ENCODE data around the gene LHB. TPM values are rescaled to one million over a fixed set of nuclear protein-coding genes. Genes with fewer than 3 reads are reported as not detected.

LHB gene
- total RNA-seq, 1 donor = not detected

DNA sequence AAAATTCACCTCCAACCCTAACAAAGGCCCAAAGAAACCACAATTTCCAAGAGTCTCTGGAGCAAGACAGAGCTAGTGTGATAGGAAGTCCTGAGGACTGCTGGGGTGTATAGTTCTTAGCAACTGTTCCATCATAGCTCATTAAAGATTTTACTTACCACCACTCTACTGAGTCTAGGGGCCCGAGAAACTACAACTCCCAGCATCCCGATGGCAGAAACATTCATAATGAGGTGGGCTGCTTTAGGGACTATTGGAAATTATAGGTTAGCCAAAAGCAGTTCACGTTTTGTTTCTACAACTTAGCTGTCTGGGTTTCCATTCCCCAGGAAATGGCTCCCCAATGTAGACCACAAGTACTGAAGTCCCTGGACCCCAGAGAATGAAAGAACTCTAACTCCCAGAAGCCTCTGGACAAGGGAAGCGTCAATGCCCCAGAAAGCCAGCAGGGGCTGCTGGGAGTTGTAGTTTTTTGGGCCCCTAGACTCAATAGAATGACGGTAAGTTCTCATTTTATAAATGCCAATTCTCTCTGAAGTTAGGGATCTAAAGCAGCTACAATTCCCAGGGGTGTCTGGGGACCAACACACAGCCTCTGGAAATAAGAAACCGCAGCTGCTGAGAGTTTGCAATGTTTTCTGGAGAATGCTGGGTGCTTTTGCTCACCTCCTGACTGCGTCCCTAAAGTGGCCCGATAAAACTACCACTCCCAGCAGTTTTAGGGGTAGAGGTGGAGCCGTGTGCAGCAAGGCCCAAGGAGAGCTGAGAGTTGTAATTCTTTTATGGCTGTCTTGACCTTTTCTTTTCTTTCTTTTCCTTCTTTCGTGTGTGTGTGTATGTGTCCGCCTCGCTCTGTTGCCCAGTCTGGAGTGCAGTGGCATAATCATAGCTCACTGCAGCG is 40.7 kb downstream of the LHB start:
- no peak overlapping the region for H3K4me3 ChIP-seq (ENCODE audit: low read depth, low read length)
- TF ChIP-seq CTCF (IDR thresholded peaks at IDR 0.05; ENCODE audit: insufficient read depth, low read depth, low read length) = peak; percentile 18
- DNase-seq (ENCODE audit: low read depth) = no peak

DNA sequence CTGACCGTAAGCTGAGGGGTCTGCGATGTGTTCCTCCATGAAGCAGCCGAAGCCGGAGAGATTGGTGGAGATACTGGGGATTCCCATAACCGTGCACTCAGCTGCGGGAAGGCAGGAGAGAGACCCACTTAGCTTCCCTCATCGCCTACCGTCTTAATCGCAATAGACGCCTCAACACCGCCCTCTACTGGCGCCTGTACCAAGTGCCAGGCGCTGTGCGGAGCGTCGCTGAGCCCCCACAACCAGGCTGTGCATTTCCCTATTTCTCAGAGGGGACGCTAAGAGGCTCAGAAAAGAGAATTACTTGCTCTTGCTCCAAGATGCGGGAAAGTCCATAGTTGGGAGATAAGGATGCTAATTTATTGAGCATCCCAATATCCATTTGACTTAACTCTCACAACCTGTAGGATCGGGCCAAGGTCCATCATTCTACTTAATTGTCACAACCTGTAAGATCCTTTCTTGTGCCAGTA is 45.9 kb downstream of the LHB start:
- no peak overlapping the region for H3K4me3 ChIP-seq (ENCODE audit: low read depth, low read length)
- peak; percentile 84 for DNase-seq (ENCODE audit: low read depth)
- TF ChIP-seq CTCF (IDR thresholded peaks at IDR 0.05; ENCODE audit: insufficient read depth, low read depth, low read length) = peak; percentile 94

GRCh38 chr19:48970139-48970766 is 46.6 kb downstream of the LHB start:
- no peak overlapping the region for H3K4me3 ChIP-seq (ENCODE audit: low read depth, low read length)
- no peak for DNase-seq (ENCODE audit: low read depth)
- no peak for TF ChIP-seq CTCF (IDR thresholded peaks at IDR 0.05; ENCODE audit: insufficient read depth, low read depth, low read length)

DNA sequence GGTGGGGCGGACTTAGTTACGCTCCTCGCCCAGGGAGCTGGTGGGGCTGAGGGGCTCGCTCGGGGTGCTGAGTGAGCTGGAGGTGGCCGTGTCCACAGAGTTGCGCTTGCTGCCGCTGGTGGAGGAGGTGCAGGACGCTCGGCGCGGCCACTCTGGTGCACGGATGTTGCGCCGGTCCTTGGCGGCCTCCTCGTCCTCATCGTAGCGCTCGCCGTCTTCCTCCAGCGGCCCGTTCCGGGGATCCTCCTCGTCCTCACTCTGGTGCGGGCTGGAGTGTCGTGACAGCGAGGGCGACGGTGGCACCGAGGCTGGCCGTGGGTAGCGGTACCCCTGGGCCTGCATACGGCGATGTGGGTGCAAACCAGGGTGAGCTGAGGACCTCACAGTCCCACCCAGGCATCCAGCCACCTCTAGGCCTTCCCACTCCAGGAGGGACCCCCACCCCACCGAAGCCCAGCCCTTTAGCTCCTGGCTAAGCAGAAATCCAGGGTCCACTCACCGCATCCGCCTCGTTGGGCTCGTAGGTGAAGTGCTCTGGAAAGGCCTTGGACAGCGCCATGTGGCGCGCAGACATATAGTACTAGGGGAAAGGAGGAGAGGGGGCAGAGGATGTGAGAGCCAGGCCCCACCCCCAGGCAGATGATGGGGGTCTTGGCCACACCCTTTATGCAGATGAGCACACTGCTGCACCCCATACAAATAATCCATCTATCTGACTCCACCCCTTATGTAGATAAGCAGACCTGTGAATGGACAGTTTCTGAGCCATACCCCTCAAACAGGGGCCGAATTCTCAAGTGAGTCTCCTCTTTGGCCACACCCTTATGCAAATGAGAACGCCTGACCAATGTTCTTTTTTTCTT is 47.4 kb downstream of the LHB start:
- no peak overlapping the region for H3K4me3 ChIP-seq (ENCODE audit: low read depth, low read length)
- TF ChIP-seq CTCF (IDR thresholded peaks at IDR 0.05; ENCODE audit: insufficient read depth, low read depth, low read length) = no peak
- no peak for DNase-seq (ENCODE audit: low read depth)

- no peak overlapping the region for H3K4me3 ChIP-seq (ENCODE audit: low read depth, low read length)
- DNase-seq (ENCODE audit: low read depth) = no peak
- TF ChIP-seq CTCF (IDR thresholded peaks at IDR 0.05; ENCODE audit: insufficient read depth, low read depth, low read length) = no peak
These were observed 48.1 kb downstream of the LHB start for GRCh38 chr19:48968813-48969218.

DNA sequence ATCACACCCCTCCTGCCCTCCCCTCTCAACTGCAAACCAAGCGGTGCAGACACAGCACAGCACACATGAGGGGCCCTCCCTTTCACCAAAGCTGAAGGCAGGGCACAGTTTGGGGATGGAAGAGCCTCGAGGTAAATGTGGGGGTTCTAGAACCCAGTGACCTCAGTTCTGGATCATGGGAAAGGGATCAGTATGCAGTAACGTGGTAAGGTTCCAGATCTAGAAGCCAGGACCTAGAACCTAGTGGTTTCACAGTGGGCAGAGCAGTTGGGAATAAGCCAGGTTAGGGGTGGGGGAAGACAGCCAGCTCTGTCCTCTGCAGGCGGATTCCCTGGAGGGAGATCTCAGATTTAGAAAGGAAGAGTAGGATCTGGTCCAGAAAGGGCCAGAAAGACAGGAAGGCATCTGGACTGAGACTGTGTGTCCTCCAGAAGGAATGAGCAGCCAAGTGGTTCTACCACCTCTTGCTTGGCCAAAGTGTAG is 48.7 kb downstream of the LHB start:
- DNase-seq (ENCODE audit: low read depth) = no peak
- no peak overlapping the region for H3K4me3 ChIP-seq (ENCODE audit: low read depth, low read length)
- no peak for TF ChIP-seq CTCF (IDR thresholded peaks at IDR 0.05; ENCODE audit: insufficient read depth, low read depth, low read length)
